NCI-H1694 treated with DMSO at 0.1 percent for 48 hours (cell line): ENCODE data around the gene IQGAP3.
"Not testable (repeated sequence)": the region's sequence is repeated elsewhere in the genome, so short reads cannot be mapped to it uniquely, and the experiment has no call there.

ENCODE experiments used
- DNase-seq: peaks from one replicate; lab custom pipeline; 2025; lab: John Stamatoyannopoulos, UW

The IQGAP3 gene, protein sequence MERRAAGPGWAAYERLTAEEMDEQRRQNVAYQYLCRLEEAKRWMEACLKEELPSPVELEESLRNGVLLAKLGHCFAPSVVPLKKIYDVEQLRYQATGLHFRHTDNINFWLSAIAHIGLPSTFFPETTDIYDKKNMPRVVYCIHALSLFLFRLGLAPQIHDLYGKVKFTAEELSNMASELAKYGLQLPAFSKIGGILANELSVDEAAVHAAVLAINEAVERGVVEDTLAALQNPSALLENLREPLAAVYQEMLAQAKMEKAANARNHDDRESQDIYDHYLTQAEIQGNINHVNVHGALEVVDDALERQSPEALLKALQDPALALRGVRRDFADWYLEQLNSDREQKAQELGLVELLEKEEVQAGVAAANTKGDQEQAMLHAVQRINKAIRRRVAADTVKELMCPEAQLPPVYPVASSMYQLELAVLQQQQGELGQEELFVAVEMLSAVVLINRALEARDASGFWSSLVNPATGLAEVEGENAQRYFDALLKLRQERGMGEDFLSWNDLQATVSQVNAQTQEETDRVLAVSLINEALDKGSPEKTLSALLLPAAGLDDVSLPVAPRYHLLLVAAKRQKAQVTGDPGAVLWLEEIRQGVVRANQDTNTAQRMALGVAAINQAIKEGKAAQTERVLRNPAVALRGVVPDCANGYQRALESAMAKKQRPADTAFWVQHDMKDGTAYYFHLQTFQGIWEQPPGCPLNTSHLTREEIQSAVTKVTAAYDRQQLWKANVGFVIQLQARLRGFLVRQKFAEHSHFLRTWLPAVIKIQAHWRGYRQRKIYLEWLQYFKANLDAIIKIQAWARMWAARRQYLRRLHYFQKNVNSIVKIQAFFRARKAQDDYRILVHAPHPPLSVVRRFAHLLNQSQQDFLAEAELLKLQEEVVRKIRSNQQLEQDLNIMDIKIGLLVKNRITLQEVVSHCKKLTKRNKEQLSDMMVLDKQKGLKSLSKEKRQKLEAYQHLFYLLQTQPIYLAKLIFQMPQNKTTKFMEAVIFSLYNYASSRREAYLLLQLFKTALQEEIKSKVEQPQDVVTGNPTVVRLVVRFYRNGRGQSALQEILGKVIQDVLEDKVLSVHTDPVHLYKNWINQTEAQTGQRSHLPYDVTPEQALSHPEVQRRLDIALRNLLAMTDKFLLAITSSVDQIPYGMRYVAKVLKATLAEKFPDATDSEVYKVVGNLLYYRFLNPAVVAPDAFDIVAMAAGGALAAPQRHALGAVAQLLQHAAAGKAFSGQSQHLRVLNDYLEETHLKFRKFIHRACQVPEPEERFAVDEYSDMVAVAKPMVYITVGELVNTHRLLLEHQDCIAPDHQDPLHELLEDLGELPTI (N-terminal part only)

DNA sequence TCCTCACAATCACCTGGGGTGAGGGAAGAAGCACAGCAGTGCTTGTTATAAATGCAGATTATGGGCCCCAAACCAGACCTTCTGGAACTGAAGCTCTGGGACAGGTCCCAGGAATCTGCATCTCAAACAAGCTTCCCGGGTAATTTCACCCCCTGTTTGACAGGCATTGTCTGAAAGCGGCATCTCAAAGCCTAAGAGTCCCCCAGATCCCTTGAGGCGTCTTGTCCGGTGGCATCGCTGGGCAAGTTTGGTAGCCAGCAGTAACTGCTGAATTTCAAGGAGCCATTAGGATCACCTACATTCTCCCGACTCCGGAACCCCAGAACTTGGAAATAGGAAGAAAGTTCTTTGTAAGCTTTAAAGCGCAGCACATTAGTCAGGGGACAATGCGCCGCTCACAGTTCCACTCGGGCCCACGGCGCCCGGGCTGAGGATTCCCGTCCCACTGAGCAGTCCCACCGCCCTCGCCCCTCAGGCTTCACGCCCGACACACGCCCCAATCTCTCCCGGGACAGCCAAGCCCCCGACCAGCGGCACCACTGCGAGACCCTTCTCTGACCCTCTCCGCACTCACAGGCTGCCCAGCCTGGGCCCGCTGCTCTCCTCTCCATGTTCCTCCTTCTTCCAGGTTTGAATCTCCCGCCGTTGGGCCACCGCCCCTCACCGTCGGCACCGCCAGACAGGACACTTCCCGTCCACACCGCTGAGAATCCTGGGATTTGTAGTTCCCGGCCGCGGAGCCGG, at the start of gene IQGAP3:
IQGAP3 (minus strand) TSS at position 647 of the 744 bp plus-strand sequence; CDS start at position 611, 36 bp downstream.
- DNase-seq: peak; percentile 82

DNA sequence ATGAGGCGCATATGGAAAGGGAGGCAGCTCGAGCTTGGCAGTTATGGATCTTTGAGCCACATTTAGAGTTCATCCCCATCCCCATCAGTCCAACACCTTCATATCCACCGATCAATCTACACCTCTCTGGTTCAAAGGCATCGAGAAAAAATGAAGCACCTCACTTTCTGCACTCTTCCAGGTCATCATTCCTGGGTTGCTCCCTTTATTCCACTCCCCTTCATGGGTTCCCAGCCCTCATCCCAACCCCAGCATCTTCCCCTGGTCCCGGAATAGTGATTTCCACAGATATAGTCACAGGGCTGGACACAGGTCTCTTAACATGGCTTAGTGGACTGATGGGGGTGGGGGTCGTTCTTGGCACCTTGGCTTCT, 47.2 kb upstream of the IQGAP3 start:
- DNase-seq: no peak

DNA sequence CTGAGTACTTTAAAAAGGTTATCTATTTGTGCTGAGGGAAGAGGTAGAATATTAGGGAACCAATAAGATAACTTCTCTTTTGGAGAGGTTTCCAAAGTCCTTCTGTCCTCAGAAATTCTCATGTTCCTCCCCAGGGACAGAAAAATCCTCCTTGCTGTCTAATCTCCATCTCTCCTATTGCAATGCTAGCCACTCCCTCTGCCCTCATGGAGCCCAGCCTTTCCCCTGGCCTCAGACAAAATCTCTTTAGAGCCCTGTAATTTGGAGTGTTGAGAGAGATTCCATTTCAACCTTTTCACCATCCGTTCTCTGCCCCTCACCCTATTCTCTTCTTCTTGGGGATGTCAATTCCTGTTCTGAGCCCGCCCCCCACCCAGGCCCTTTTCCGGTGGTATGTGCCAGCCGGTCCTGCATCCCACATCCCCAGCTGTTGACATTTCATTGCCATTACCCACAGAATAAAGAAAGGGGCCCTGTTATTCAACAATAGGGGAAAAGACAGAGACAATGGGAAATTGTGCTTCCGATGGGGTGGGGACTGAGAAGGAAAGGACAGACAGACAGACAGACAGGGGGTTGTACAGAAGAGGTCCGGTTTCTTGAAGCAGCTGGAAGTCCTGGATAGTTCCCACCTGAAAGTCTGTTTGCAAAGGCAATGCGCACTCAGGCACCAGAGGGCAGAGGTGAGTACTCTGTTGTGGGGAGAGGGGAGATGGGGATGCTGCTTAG, 46.7 kb upstream of the IQGAP3 start, which contains the start of gene HAPLN2:
HAPLN2 (plus strand) TSS at position 563 of the 729 bp plus-strand sequence. CDS start 4,076 bp downstream, outside the sequence.
- DNase-seq: peak; percentile 83

DNA sequence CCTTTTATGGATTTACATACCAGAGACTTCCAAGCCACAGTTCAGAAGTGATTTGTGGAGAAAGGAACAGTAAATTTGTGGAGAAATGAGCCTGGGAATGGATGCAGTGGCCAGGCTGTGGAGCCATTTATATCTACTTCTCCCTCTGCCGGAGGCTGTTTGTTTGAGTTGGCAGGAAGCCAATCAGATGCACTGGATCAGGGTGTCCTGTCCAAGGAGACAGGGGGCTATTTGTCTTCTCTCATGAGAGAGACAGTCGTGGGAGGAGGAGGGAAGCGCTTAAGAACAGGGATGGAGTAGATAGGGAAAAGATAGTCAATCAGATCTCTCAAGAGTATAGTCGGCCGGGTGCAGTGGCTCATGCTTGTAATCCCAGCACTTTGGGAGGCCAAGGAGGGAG, 44.1 kb upstream of the IQGAP3 start:
- no peak for DNase-seq

DNA sequence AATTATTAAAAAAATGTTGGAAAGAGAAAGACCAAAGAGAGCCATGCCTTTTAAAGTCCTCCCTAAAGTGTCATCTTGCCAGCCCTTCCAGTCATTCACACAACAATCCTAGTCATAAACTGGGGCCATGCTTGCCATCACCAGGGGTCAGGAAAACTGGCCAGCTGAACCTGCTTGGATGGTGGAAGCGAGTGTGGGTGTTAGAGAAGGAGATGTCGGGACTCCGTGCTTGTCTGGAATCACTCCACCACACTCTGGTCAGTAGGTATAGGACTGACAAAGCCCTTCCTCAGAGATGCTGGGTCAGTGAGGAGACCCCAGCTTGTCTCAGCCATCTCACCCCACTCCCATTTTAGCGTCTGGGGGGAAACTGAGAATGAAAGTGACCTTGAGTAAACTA, 43.6 kb upstream of the IQGAP3 start:
- no peak for DNase-seq

DNA sequence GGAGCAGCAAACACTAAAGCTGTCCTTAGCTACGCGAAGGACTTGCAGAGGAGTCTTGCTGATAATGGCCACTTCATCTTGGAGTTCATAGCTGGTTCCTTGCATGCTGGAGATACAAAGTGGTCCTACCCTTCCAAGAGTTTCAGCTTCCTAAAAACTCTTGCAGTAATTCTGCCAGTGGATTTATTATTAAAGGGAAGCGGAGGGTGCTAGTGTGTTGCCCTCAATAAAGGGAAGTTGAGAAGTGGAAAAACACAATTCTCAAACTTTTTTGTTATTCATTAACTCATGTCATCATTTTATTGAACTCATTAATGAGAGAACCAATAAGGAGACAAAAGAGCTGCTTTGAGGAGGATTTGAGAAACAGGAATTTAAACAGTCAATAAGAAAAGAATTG, 40.3 kb upstream of the IQGAP3 start:
- no peak for DNase-seq

DNA sequence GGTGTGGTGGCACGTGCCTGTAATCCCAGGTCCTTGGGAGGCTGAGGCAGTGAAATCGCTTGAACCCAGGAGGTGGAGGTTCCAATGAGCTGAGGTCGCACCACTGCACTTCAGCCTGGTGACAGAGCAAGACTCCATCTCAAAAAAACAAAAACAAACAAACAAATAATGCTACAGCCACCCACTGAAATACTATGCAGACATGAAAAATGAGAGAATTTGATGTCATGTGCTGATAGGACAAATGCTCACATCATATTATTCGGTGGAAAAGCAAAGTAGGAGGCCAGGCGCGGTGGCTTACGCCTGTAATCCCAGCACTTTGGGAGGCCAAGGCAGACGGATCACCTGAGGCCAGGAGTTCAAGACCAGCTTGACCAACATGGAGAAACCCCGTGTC, 37.7 kb upstream of the IQGAP3 start:
- DNase-seq: not testable (repeated sequence)

DNA sequence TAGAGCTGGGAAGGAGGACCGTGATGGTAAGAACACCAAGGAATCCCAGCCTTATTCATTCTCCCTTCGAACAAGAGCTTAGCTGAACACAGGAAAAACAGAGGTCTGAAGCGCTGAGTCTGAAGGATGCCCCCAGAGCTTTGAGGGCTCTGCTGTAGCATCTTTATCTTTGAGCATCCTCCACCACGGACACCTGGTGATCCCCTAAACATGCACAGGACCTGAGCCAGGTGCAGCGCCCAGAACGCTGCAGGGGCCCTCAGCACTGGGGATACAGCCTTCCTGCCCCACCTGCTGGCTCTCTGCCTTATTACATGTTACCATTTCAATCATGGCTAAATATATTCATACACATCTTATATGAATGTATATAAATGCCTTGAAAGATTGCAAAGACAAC, 36.6 kb upstream of the IQGAP3 start:
- DNase-seq: peak; percentile 80

DNA sequence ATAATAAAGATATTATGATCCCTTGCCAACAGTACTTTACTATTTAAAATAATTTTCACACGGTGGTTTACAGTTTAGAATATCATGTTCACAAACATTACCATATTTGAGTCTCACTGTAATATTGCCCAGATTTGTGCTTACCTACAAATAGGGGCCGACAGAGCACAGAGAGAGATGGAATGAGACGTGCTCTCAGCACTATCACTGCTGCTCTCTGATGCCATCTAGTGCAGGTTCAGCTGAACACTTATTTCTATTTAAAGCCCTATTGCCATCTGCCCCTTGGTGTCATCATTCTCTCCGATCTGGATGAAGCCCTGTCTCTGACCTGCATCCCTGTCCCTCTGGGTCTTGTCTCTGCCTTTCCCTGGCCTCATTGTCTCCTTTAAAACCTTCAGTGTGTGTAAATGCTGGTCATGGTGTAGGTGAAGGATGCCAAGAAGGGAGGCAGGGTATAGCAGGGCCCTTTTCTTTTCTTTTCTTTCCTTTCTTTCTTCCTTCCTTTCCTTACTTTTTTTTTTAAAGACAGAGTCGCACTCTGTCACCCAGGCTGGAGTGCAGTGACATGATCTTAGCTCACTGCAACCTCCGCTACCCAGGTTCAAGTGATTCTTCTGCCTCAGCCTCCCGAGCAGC, 35.8 kb upstream of the IQGAP3 start:
- DNase-seq: peak; percentile 99

DNA sequence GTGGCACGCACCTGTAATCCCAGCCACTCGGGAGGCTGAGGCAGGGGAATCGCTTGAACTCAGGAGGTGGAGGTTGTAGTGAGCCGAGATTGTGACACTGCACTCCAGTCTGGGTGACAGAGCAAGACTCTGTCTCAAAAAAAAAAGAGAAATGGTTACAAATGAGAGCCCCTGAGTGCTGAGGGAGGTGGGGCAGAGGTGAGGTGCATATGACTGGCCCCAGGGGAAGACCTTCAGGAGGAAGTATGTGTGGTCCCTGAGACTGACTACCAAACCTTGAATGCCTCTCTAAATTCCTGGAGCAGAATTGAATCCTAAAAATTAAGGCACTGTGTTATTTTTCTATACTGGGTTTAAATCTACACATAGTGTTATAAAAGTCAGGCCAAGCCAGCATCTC, 35.0 kb upstream of the IQGAP3 start:
- not testable (repeated sequence) for DNase-seq

DNA sequence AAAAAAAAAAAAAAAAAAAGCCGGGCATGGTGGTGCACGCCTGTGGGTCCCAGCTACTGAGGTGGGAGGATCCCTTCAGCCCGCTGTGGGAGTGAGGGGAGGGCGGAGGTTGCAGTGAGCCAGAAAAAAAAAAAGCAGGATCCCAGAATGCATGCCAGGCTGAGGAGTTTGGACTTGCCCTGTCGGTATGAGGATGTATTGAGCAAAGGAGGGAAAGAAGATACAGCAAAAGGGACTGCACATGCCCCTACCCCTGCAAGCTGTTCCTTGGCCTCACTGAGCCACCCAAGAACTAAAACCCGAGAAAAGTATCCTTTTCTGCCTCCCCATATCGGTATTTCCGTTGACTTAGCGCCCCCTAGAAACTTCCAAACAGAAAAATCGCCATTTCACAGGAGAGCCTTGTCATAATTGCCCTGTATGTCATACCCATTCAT, 30.2 kb upstream of the IQGAP3 start:
- peak; percentile 65 for DNase-seq

DNA sequence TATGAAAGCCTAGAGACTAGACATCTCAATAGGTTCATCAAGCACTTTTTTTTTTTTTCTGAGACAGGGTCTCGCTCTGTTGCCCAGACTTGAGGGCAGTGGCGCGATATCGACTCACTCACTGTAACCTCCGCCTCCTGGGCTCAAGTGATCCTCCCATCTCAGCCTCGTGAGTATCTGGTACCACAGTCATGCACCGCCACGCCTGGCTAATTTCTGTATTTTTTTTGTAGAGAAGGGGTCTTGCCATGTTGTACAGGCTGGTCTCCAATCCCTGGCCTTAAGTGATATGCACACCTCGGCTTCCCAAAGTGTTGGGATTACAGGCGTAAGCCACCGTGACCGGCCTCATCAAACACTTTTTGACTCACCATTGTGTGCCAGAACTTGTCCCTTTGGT, 29.5 kb upstream of the IQGAP3 start:
- DNase-seq: no peak

DNA sequence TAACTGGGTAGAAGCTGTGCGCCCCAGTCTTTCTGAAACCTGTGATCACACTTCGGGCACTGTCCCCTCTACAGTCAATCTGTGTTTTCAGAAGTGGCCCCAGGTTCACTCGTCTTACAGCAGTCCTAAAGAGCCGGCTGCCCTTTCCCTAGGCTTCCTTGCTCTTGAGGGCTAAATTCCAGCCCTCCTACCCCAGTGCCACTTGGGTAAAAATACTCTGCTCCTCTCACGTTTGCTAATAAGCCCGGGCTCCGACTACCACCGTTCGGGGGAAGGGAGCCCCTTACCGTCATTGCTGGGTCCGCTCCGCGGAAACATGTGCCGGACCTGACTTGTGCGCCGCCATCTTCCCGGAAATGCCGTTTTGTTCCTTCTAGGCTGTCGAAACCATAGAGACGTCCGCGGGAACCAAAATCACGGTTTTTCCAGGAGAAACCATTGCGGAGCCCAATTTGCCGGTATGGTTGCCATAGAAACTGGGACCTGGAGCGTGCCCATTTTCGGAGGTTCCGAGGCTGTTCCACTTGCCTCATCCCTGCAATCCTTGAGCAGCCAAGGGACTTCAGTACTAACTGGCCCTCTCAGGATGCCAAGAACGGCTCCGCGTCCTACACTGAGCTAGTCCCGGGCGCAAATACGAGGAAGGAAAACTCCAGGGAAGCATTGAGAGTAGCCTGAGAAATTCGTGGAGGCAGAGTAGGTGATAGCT, 28.9 kb upstream of the IQGAP3 start, which contains the start of gene GPATCH4:
GPATCH4 (minus strand) TSS at position 358 of the 709 bp plus-strand sequence.
- DNase-seq: peak; percentile 97

DNA sequence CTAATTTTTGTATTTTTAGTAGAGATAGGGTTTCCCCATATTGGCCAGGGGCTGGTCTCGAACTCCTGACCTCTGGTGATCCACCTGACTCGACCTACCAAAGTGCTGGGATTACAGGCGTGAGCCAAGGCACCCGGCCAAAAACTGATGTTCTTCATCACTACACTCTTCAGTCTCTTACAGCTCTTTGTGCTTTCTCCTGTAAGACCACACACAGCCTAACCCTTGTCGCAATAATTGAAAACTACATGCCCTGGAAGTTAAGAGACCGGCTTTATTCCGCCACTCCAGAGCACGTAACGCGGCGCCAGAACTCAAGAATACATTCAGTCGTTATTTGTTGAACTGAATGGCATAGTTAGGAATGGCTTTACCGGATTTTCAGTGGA, 28.4 kb upstream of the IQGAP3 start:
- no peak for DNase-seq

DNA sequence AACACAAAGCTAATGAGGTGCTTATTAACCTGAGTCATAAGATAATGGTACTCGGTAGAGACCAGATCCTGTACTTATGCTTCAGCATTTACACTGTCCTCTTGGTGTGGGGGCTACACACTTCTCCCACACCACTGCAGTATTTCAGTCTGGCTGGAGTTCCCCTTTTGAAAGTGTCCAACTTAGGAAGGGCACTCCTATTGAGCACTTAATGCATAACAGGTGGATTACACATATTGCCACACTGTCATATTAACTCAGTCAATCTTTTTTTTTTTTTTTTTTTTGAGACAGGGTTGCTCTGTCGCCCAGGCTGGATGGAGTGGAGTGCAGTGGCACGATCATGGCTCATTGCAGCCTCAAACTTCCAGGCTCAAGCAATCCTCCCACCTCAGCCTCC, 27.4 kb upstream of the IQGAP3 start:
- DNase-seq: no peak

DNA sequence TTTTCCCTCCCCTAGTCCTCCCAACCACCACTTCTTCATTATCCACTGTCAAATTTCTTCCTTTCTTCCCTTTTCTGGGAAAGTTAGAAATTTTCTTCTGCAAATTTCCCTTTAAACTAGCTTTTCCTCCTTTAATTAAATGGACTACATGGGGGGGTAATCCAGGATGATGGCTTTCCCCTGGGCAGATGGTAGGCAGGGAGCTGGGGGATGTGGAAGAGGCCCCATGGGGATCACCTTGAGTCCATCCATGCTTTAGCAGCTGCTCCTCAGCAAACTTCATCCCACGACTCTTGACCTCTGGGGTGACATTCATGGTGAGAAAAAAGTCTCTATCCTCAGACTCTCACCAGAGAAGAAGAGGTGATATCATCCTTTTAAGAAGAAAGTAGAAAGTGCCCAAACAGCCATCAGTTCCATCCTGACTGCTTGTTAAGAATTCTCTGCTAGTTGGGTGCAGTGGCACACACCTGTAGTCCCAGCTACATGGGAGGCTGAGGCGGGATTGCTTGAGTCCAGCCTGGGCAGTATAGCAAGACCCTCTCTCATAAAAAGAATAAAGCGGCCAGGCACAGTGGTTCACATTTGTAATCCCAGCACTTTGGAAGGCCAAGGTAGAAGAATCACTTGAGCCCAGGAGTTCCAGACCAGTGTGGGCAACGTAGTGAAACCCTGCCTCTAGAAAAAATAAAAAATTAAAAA, 26.5 kb upstream of the IQGAP3 start:
- no peak for DNase-seq

DNA sequence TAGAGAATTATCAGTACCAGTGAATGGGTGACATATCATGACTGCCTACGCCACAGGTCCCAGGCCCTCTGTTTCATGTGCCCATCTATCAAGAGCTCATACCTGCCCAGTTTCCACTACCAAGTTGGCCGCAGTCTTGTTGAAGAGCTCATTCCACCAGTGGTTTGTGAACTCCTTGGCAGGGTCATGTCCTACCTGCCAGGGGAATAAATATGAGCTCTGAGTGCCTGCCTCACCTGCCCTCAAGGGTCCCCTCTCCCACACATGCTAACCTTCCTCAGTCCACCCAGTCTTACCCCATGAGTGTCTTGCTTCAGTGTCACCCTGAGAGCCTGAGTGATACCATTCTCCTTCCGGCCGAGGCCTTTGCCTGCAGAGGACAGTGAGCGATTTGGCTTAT, 25.8 kb upstream of the IQGAP3 start:
- DNase-seq: no peak

DNA sequence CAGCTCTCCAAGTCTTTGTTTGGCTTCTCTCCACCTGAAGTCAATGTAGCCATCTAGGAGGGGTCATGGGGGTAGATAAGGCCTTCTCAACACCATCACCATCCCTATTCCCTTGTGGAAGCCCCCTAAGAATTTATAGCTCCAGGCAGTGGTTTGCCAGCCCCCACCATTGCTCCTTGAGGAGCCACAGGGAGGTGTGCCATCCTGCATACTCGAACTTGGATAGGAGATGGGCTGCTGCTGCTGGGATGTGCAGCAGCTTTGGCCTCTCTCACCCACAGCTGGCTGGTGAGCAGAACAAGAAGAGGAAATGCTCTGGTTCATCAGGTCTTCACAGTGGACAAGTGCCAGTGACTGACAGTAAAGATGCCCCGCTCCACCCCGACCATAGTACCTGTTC, 24.1 kb upstream of the IQGAP3 start:
- no peak for DNase-seq

DNA sequence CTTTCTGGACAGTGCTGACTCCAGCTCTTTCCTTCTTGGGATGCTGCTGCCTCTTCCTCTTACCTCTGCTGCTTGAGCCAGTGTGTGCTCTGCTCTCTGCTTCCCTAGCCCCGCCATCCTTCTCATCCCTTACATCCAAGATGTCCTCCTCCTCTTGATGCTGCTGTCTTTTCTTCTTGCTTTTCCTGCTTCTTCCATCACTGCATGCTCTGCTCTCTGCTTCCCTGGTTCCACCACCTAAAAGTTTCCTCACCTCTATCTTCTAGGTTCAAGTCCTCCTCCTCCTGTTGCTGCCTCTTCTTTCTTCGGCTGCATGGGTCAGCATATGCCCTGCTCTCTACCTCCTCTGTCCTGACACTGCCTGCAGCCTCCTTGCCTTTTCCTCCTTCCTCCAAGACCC, 22.7 kb upstream of the IQGAP3 start:
- DNase-seq: no peak
